GM12874 (cell line): ENCODE results near the gene SULT1B1.

Experiments used
- CTCF ChIP-seq: IDR thresholded peaks from 2 replicates; pipeline ENCODE4 v1.5.1; 2011; ENCODE audit warnings: low read depth, mild to moderate bottlenecking, control low read depth, low read length, moderate library complexity; ENCODE audit not compliant: insufficient read depth

The SULT1B1 gene

GRCh38 chr4:69782651-69783310 is 22.4 kb upstream of the SULT1B1 start:
- TF ChIP-seq CTCF: no peak

- no peak for TF ChIP-seq CTCF
Observed at GRCh38 chr4:69781458-69782418, 21.3 kb upstream of the SULT1B1 start.

- TF ChIP-seq CTCF: no peak
Observed at GRCh38 chr4:69780141-69780540, 19.7 kb upstream of the SULT1B1 start.

- no peak for TF ChIP-seq CTCF
Observed at GRCh38 chr4:69776696-69777095, 16.3 kb upstream of the SULT1B1 start.

- TF ChIP-seq CTCF: no peak
Observed at GRCh38 chr4:69775321-69775867, 15.0 kb upstream of the SULT1B1 start.

GRCh38 chr4:69773484-69773883 is 13.1 kb upstream of the SULT1B1 start:
- TF ChIP-seq CTCF: no peak

GRCh38 chr4:69765751-69766150 is 5.3 kb upstream of the SULT1B1 start:
- no peak for TF ChIP-seq CTCF
